Measurements from ENCODE around the gene FGD6.
"Not testable (repeated sequence)": the region's sequence is repeated elsewhere in the genome, so short reads cannot be mapped to it uniquely, and the experiment has no call there.

Gene FGD6

DNA sequence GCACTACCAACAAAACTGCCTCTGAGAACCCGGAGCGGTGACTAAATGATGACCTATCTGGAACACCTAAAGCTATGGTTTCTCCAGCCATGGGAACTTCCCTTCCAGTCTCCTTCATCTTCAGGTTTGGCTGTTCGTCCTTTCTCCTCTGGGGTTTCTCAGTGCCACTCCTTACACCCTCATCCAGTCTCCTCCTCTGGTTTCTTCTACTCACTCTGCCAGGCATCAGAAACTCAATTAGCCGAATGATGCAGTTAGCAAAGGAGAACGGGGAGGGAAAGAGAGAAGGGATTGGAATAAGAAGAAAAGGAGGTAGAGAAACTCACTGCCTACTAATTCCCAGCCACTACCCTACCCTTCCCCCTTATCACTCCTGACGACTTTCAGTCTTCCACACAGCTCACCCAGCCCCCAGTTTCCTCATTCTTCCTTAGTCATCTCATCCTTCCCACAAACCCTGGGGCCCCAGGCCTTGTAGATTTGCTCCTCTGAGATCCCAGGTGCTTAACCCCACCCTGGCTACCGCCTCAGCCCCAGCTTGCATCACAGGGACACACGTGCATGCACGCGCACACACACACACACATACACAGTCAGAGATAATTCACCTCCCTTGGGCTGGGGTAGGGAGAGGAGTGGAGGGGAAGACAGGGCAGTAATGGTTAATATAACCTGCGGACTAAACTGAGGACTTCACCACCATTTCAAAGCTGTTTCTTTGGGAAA, 13.0 kb downstream of the FGD6 start:
- DNase-seq = no peak

DNA sequence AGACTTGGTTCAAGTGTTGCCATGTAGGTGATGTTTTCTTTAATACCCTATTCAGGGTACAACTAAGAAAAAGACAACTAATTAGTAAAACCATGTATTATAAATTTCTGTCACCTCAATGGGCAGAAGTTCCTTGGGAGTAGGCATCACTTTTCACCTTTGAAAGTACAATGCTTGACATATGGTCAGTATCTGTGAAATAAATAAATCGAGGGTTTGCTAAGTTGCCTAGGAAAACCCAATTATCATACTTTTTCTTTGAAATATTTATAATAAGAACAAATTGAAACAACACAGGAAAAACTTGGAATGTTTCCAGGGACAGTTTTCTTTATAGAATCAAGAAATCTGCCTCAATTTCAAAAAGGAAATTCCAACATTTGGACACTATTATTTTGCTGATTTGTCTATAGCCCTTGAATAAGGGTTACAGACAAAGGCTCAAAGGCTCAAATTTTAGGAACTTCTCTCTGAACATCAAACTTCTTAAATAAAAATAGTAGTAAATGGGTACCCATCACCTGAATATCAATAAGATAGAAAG, 13.7 kb downstream of the FGD6 start:
- DNase-seq = no peak

DNA sequence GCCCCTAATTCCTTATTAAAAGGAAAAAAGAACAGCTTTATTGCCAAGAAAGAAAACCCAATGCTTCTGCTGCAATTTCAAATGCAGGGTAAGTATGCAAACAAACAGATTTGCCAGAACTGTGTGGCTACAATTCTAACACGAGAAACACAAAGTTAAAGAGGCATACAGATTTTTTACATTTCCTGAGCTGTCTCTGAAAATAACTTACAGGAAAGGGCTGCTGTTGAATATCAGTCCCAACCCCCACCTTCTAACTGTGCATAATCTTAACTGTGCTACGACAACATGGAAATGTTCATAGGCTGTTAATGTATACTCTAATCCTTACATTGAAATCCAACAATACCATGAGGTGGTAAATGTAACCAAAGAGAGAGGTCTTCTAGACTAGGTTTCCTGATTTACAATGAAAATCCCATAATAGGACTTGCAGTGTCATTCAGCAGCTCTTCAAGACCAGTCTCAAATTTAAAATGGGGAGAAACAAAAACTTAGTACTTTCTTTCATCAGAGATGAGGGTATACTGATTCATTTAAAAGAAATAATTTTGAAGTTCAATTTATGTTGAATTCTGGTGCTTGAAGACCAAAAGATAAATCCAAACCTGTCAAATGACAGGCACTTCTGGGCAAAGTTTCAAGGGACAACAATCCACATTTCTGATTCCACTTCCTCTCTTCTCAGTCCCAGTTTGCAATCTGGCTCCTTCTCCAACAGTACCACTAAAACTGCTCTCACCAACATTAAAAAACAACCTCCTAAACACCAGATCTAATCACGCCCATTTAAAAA, 14.4 kb downstream of the FGD6 start:
- no peak for DNase-seq

DNA sequence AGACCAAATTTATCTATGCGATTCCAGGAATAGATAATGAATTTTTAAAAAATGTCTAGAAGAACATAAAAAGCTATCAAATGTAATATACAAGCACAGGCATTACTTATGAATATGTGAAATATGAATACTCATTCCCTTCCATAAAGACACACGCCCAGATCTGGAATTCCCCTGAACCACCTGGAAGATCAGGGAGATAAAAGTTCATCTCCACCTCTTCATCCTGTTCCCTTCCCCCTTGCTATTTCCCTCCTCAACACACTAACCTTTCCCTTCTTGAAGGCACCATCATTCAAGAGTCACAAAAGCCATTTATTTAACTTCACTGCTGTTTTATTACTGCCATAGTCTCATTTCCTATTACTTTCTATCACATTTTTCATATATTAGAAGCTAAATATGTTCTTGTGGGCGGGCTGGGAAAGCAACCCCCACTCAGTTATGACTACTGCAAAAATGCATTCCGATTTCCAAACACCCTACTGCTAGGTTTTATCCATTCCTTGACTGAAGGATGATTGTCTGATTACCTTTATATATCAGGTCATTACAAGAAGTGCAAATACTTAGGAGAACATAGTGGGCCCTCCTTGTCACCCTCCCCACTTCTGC, 16.1 kb downstream of the FGD6 start:
- DNase-seq = no peak

DNA sequence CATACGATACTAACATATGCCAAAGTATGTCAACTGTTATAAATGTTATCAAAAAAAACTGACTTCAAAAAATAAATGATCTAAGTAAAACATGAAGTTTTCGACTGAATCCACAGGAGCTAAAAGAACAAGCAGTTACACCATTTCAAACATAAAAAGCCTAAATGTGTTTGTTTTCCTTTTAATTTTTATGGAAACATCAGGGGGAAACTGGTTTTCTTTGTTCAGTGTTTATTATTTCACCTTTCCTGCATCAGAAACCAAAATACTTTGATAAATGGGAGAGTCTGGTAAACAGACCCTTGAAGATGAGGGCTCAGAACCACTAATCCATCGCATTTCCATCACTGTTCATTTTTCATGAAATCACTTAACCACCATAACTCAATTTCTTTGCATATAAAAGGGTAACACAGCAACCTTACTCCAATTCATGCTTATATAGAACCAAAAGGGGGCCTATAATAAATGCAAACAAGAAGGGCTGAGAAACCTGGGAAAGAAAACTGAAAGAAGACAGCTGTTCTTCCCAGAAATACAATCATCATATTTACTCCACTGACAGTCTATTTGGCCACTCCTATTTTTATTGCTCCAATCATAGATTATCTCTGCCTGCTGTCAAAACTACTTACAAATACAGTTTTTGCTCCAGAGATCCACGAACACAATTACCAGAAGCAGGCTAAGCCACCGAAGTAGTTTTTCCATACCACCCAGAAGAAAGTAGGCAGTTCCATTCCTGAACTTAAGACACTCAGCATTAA, 17.0 kb downstream of the FGD6 start:
- DNase-seq = no peak

DNA sequence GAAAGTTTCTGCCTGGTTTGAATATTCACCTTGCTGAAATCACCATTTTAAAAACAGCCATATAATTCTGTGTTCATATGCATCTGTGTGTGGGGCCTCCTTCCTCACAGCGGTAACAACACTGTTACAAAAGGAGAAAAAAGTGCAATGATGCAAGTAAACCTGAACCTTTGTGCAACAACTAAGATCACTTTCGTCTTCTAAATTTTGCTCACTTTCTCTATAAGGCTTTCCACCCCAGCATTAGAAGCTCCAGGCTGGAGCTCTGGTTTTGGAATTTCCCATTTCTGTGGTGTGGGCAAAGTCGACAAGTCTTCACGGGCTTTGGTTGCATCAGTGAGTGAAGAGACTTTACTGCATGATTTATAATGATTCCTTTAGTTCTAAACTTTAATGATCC, 18.4 kb downstream of the FGD6 start:
- no peak for DNase-seq

DNA sequence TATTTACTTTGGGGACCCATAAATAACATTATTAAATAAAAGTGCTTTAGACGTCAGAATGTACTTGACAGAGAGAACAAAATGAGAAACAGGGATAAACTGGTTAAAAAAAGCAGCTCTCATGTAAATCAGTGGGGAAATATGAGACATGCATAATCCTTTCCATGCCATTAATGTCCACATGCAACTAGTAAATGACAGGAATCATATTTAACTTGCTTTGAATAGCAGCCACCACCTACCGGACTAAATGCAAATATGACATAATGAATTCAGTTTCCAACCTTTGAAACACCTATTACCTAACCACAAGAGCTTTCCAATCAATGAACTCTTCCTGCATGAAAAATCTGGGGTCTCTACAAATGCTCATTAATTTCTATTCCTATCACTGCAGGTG, 19.6 kb downstream of the FGD6 start:
- no peak for DNase-seq

DNA sequence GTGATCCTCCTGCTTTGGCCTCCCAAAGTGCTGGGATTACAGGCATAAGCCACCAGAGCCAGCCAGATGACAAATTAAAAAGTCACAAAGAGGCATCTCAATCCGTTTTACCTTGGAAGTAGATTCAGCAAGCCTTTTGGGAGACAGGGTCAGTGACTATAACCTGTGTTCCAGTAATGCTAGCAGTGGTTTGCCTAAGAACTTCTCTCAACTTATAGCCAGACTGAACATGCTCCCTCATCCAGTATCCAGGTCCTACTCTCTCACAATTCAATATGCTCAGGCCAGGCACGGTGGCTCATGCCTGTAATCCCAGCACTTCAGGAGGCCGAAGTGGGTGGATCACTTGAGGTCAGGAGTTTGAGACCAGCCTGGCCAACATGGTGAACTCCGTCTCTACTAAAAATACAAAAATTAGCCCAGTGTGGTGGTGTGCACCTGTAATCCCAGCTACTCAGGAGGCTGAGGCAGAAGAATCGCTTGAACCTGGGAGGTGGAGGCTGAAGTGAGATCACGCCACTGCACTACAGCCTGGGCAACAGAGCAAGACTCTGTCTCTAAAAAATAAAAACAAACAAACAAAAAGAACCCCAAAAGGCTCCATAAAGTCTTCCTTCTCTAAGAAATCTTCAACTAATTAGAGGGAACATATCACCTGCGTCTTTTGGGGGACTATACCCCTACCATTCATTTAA, 20.2 kb downstream of the FGD6 start:
- DNase-seq = not testable (repeated sequence)

DNA sequence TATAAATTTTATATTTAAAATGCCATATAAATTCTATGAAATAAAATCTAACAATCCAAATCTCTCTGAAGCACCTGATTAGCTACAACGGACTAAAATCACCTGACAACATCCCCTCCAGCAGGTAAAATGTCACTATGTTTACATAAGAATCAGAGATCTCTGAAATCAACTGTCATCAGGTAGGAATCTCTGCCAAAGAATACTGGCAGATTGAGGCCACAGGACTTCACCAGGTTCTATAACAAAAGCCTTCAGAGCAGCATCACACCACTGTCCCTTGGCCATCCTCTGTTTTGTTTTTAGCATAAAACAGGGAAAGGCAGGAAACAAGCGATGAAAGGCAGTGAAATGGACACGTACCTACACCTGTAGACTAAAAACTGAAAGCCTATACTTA, 22.1 kb downstream of the FGD6 start:
- no peak for DNase-seq

DNA sequence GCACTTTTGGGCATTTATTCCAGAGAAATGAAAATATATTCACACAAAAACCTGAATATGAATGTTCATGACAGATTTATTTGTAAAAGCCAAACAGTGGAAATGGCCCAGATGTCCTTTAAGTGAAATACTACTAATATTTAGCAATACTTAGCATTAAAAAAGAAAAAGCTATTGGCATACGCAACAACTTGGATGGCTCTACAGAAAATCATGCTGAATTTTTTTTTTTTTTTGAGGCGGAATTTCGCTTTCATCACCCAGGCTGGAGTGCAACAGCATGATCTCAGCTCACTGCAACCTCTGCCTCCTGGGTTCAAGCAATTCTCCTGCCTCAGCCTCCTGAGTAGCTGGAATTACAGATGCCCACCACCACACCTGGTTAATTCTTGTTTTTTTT, 24.1 kb downstream of the FGD6 start:
- no peak for DNase-seq

DNA sequence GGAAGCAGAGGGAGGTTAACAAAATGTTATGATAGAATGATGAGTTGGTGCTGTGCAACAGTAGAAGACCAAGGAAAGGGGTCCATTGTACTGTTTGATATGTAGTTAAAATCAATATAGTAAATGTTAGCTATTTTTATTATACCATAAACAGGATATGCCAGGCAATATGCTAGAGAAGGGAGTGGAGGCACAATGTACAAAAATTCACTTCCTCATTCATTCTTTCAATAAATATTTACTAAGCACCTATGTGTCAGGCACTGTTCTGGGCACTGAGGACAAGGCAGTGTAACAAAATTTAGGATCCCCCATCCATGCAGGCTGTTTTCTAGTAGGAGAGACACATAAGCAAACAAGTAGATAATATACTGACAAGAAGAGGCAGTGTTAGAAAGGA, 25.0 kb downstream of the FGD6 start:
- DNase-seq = no peak

DNA sequence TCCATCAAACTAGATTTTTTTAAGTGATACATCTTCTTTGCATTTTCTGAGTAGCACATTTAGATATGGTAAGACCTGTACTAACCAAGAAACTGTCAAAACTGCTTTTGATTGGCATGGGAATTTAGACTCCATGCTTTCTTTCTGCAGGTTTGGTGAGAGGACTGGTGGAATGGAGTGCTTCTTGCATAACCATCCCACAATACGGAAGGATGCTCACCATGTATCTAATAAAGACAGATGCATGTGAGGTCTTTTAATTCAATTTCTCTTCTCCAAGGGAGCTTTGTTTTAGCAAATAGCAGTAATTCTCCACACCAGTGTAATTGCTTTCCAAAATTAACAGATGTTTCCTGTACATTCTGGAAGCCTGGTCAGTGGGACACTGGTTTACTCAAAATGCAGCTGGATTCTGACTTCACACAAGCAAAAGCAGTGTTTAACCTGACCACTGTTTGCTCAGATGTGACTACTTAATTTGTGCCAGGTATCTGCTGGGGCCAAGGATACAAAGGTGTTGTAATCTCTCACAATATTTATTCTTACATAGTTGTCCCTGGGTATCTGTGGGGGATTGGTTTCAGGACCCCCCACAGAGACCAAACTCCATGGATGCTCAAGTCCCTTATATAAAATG, 26.1 kb downstream of the FGD6 start:
- no peak for DNase-seq

DNA sequence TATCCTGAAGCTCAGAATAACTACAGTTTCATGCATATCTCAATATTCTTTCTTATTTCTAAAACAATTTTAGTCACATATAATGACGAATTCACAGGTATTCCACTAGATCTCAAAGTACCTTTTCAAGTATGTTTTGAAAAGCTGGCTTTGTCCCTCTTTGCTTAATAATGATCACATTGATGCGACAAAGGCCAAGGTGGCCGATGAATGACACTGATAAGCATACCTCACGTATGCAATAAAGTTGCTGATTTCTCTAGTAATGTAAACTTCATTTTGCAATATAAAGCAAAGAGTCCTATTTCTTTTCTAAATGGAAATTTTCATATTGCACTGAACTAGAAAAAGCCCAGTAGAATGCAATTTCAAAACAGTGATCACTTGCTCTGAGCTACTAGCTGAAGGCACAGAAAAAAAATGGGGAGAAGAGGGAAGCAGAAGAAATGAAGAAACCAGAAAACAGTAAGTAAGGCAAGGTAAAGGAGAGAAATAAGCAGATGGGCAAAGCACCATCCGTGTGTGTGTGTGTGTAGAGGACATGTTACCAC, 29.3 kb downstream of the FGD6 start:
- no peak for DNase-seq

DNA sequence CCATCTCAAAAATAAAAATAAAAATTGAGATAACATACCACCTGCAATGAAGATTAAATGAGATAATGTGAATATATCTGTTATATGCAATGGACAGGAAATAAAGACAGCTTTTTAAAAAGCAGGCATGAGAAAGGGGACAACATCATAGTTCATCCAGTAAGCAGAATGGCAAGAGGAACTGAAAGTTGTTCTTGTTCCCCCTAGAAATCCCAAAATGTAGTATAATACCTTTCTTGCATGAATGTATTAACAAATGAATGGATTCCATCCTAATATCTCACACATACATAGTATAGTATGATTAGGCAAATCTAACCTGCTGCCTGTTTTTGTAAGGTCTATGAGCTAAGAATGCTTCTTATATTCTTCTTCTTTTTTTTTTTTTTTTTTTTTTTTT, 31.4 kb downstream of the FGD6 start:
- DNase-seq = no peak

DNA sequence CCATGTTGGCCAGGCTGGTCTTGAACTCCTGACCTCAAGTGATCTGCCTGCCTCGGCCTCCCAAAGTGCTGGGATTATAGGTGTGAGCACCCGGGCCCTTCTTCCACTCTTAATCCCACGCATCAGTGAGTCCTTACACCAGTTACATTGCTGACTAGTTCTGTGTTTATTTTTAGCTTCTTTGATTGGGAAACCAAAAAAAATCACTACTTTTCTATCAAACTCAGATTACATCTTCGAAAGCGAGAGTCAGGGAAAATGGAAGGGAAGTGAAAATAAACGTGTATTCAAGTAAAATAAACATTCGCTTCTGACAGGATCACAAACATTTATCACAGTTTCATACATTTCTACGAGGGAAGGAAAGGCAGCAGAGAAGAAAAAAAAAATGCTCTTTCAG, 32.2 kb downstream of the FGD6 start:
- DNase-seq = no peak

DNA sequence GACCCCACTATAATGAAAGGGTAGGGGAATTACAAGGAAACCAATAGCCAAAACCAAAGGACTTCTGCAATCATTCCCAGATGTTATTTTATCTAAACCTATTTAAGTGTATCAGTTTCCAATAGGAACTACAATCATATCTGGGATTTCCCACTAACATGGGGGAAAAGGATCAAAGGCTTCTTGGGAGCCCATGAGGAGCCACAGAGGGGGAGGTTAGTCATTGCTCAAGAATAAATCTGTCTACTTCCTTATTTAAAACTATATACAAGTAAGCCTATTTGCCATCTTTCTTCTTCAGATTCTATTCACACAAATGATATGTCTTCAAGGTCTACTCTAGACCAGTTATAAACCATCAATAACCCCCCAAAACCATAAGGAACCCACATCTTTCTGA, 33.1 kb downstream of the FGD6 start:
- no peak for DNase-seq

DNA sequence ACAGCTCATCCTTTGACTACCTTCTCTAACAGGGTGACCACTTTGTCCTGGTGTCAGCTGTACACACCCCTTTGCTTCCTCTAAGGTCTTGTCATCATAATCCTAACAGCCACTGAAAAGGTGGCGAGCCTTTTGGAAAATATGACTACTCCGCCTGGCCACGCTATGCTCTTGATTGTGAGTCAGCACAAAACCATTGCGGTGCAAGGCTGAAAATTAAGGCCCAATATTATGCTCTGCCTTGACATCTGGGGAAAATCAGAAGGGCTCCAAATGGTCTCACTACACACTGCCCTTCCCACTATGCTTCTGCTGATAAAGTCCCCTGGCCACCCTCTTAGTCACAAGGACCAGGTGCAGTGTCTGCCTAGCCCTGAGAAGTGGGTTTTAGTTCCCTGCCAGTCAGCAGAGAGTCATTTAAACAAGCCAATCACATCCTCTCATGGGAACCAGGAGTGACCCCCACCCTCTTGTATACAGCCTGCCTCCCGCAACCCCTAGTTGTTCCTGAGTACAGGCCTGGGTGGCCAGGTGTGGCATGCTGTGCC, 34.3 kb downstream of the FGD6 start:
- DNase-seq = peak; percentile 1 to 4

DNA sequence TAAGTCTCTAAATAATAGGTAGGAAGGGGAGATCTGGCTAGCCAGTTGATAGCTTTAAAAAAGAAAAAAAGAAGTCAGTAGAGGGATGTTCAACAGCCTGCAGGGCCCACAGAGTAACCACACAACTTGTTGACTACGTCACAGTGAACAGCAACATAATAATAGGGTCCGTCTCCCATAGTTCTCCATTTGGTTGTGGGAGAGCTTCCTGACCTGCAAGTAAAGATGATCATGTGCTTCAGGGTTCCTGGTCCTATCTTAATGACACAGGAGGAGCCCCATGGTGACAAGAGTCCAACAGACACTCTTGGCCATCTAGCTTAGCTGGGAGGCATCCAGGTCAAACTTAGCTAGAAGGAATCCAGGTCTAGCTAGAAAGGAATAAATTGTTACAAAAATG, 36.2 kb downstream of the FGD6 start:
- DNase-seq = no peak

DNA sequence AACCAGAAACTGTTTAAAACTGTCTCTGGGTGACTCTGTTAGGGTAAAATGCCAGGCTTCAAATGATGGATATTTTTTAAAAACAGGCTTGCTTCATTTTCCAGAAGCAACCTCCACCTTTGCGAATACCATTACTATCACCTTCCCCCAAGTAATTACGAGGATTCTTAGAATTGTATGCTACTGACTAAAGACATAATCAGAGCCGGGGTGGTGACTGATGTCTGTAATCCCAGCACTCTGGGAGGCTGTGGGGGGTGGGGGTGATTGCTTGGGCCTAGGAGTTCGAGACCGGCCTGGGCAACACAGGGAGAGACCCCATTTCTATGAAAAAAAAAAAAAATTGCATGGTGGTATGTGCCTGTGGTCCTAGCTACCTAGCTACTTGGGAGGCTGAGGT, 38.3 kb downstream of the FGD6 start:
- DNase-seq = no peak

DNA sequence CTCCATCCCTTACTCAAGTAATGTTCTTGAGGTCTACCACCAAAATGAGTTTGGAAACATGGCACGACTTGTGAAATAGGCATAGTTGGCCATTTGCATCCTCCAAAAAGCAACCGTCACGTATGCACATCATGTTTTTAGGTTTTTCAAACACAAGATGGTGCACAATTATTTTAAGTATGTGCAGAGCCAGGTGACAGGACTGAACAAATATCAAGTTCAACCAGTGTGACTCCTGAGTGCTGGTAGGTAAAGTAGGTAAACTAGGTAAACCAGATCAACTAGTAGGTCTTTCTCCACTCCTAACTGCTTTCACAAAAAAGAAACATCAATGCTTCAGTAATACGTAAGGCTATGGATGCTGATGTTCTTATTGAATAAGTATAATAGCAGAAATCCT, 39.1 kb downstream of the FGD6 start:
- no peak for DNase-seq

DNA sequence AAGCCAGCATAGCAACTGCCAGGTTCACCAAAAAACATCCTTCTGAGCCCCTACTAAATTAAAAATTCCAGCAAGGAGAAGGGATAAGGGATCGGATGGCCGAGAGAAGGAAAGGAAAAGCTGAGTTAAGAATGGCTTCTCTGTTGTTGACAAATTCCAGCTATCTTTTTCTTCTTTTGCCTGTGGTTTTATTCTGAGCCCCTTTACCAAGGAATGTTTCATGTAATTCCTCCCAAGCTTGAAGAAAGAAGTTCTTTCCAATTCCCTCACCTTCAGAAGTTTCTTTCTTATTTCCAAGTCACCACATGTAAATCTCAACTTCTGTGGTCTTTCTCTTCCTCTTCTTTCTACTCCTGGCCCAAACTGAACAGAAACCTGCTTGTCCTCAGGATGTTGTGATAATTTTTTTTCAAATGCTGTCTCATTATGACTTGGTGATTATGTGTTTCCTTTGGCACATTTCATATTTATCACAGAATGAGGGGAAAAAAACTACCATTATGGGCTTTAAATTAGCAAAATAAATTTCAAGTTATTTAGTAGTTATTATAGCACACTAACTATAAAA, 40.0 kb downstream of the FGD6 start:
- DNase-seq = no peak
